ENCODE data around the gene TMEM74B. TPM values are rescaled to one million over a fixed set of nuclear protein-coding genes. Genes with fewer than 3 reads are reported as not detected.

Gene TMEM74B
- total and polyA plus RNA-seq, 2 of the 8 experiments (the other 6 are each of a cell fraction or from before 2014, with no cell fraction given) = 4.0 to 6.4 TPM

DNA sequence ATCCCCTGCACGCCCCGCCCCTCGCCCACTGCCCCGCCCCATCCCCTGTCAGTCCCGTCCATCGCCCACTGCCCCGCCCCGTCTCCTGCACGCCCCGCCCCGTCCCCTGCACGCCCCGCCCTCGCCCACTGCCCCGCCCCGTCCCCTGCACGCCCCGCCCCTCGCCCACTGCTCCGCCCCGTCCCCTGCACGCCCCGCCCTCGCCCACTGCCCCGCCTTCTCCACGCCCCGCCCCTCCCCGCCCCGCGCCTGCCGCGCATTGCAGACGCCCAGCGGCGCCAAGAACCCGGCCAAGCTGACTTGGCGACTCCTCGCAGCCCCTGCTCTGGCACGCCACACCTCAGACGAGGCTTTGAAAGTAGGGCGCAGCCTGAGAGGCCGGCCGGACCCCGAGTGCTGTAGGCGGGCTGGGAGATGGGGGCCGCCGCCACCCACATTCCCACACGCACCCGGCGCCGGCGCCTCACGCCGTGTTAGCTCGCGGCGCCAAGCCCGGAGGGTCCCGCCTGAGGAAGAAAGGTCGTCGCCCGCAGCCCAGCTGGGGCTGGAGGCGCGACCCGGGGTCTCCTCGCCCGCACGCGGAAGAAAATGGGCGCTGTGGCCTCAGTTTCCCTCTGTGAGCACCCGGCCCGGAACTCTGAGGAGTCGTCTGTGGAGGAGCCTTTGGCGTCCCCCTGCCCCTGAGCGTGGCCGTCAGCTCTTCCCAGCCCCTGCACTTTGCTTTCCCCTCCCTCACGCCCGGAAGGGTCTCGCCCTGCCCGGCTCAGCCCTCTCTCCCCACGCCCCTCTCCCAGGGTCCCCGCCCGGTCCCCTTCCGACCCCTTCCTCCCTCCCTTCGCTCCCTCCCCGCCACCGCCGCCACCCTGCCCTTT is 41.2 kb upstream of the TMEM74B start, which contains the start of gene RAD21L1 (continued):
- TF ChIP-seq, protein P1, sequence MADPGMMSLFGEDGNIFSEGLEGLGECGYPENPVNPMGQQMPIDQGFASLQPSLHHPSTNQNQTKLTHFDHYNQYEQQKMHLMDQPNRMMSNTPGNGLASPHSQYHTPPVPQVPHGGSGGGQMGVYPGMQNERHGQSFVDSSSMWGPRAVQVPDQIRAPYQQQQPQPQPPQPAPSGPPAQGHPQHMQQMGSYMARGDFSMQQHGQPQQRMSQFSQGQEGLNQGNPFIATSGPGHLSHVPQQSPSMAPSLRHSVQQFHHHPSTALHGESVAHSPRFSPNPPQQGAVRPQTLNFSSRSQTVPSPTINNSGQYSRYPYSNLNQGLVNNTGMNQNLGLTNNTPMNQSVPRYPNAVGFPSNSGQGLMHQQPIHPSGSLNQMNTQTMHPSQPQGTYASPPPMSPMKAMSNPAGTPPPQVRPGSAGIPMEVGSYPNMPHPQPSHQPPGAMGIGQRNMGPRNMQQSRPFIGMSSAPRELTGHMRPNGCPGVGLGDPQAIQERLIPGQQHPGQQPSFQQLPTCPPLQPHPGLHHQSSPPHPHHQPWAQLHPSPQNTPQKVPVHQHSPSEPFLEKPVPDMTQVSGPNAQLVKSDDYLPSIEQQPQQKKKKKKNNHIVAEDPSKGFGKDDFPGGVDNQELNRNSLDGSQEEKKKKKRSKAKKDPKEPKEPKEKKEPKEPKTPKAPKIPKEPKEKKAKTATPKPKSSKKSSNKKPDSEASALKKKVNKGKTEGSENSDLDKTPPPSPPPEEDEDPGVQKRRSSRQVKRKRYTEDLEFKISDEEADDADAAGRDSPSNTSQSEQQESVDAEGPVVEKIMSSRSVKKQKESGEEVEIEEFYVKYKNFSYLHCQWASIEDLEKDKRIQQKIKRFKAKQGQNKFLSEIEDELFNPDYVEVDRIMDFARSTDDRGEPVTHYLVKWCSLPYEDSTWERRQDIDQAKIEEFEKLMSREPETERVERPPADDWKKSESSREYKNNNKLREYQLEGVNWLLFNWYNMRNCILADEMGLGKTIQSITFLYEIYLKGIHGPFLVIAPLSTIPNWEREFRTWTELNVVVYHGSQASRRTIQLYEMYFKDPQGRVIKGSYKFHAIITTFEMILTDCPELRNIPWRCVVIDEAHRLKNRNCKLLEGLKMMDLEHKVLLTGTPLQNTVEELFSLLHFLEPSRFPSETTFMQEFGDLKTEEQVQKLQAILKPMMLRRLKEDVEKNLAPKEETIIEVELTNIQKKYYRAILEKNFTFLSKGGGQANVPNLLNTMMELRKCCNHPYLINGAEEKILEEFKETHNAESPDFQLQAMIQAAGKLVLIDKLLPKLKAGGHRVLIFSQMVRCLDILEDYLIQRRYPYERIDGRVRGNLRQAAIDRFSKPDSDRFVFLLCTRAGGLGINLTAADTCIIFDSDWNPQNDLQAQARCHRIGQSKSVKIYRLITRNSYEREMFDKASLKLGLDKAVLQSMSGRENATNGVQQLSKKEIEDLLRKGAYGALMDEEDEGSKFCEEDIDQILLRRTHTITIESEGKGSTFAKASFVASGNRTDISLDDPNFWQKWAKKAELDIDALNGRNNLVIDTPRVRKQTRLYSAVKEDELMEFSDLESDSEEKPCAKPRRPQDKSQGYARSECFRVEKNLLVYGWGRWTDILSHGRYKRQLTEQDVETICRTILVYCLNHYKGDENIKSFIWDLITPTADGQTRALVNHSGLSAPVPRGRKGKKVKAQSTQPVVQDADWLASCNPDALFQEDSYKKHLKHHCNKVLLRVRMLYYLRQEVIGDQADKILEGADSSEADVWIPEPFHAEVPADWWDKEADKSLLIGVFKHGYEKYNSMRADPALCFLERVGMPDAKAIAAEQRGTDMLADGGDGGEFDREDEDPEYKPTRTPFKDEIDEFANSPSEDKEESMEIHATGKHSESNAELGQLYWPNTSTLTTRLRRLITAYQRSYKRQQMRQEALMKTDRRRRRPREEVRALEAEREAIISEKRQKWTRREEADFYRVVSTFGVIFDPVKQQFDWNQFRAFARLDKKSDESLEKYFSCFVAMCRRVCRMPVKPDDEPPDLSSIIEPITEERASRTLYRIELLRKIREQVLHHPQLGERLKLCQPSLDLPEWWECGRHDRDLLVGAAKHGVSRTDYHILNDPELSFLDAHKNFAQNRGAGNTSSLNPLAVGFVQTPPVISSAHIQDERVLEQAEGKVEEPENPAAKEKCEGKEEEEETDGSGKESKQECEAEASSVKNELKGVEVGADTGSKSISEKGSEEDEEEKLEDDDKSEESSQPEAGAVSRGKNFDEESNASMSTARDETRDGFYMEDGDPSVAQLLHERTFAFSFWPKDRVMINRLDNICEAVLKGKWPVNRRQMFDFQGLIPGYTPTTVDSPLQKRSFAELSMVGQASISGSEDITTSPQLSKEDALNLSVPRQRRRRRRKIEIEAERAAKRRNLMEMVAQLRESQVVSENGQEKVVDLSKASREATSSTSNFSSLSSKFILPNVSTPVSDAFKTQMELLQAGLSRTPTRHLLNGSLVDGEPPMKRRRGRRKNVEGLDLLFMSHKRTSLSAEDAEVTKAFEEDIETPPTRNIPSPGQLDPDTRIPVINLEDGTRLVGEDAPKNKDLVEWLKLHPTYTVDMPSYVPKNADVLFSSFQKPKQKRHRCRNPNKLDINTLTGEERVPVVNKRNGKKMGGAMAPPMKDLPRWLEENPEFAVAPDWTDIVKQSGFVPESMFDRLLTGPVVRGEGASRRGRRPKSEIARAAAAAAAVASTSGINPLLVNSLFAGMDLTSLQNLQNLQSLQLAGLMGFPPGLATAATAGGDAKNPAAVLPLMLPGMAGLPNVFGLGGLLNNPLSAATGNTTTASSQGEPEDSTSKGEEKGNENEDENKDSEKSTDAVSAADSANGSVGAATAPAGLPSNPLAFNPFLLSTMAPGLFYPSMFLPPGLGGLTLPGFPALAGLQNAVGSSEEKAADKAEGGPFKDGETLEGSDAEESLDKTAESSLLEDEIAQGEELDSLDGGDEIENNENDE (IDR thresholded peaks at IDR 0.05; ENCODE audit: insufficient replicate concordance, low read length) = no peak
